Panc1 (cell line): Measurements from ENCODE around the gene PGRMC2. TPM values are rescaled to one million over a fixed set of nuclear protein-coding genes. Genes with fewer than 3 reads are reported as not detected.

Experiments
- ATAC-seq: fragments of 200-7000 bp; cut with Tn5 transposase; 2 replicates; pipeline ENCODE4 v1.9.1; 2020; ENCODE audit warnings: mild to moderate bottlenecking, moderate library complexity
- BruUV-seq: library from RNA; stranded (reverse); fragments of 400-500 nt; replicated peaks from 2 replicates; lab custom pipeline; 2021; lab: Mats Ljungman, UMichigan
- CTCF ChIA-PET: fragments of 300-600 bp; sonication (Branson Sonifier 250); formaldehyde crosslinking; loops from one replicate; lab custom pipeline; 2022; ENCODE audit warnings: antibody characterized with exemption; lab: Charles Lee
- POLR2A ChIA-PET: fragments of 300-600 bp; sonication (Branson Sonifier 250); formaldehyde crosslinking; loops from one replicate; lab custom pipeline; 2022; ENCODE audit warnings: antibody characterized with exemption; lab: Charles Lee
- DNase-seq: peaks from one replicate; pipeline ENCODE4 v3.0.0-alpha.2; 2010; ENCODE audit warnings: low read depth, low spot score
- H3K27ac ChIP-seq: 2 replicates; pipeline ENCODE4 v1.5.1; 2011; ENCODE audit warnings: mild to moderate bottlenecking, low read length, inconsistent platforms
- H3K27me3 ChIP-seq: fragments of 200-500 bp; sonication (Bioruptor generic); 2 replicates; pipeline ENCODE4 v1.6.0; 2014; ENCODE audit warnings: low read length, inconsistent platforms; ENCODE audit not compliant: control insufficient read depth, insufficient read depth
- H3K36me3 ChIP-seq: fragments of 200-500 bp; sonication (Bioruptor generic); 2 replicates; pipeline ENCODE4 v1.5.1; 2014; ENCODE audit warnings: inconsistent platforms, mild to moderate bottlenecking, low read length, moderate library complexity; ENCODE audit not compliant: control insufficient read depth, insufficient read depth
- H3K4me1 ChIP-seq: 2 replicates; pipeline ENCODE4 v1.5.1; 2011; ENCODE audit warnings: inconsistent platforms, mild to moderate bottlenecking, low read length, moderate library complexity; ENCODE audit not compliant: control insufficient read depth, insufficient read depth
- H3K4me3 ChIP-seq, 2 experiments: 2 replicates each; pipeline ENCODE4 v1.5.1; 2011 to 2012; ENCODE audit warnings: low read depth in 2 of 2, low read length in 2 of 2, mild to moderate bottlenecking in 2 of 2, inconsistent platforms in 1 of 2, moderate library complexity in 1 of 2
- H3K9me3 ChIP-seq: fragments of 200-500 bp; sonication (Bioruptor generic); 2 replicates; pipeline ENCODE4 v1.5.1; 2014; ENCODE audit warnings: low read depth, mild to moderate bottlenecking, inconsistent platforms, low read length, moderate library complexity; ENCODE audit not compliant: control insufficient read depth, insufficient read depth
- CTCF ChIP-seq: fragments of 450-650 bp; IDR thresholded peaks from 2 replicates; pipeline ENCODE4 v1.5.1; 2017; ENCODE audit warnings: mild to moderate bottlenecking
- POLR2AphosphoS5 ChIP-seq: IDR thresholded peaks from 2 replicates; pipeline ENCODE4 v1.6.1; 2012; ENCODE audit warnings: mild to moderate bottlenecking, low read depth, low read length, moderate library complexity
- REST ChIP-seq, 2 experiments: IDR thresholded peaks; 2 replicates each; pipeline ENCODE4 v1.6.1; 2011 to 2012; ENCODE audit warnings: low read depth in 2 of 2, control low read depth in 1 of 2, low read length in 1 of 2, mild to moderate bottlenecking in 1 of 2, moderate library complexity in 1 of 2; ENCODE audit not compliant: insufficient read depth in 1 of 2
- SIN3A ChIP-seq: IDR thresholded peaks from 2 replicates; pipeline ENCODE4 v1.6.1; 2012; ENCODE audit warnings: low read depth, mild to moderate bottlenecking, low read length, moderate library complexity, borderline replicate concordance; ENCODE audit not compliant: insufficient read depth
- TCF7L2 ChIP-seq: IDR thresholded peaks from 2 replicates; pipeline ENCODE4 v1.6.1; 2011; ENCODE audit warnings: mild to moderate bottlenecking, low read depth, low read length, inconsistent platforms
- in situ Hi-C: cut with HindIII; loops from 2 replicates; pipeline ENCODE4 v1.10.0; 2016; ENCODE audit warnings: low sequenced_read_pairs, low pct_unique_long_range_greater_than_20kb
- intact Hi-C: fragments of 100-400 bp; cut with micrococcal nuclease; formaldehyde crosslinking; loops from one replicate; pipeline ENCODE4 v1.10.0; 2022; ENCODE audit not compliant: unreplicated experiment
- total RNA-seq: library from RNA; stranded (reverse); gene quantifications from one replicate; pipeline ENCODE4 v1.2.1, GENCODE V29; 2021; ENCODE audit not compliant: unreplicated experiment

PGRMC2 gene
- total RNA-seq, 1 experiment from 2014 or later = 47.6 TPM

GRCh38 chr4:128275346-128275745, 12.3 kb downstream of the PGRMC2 start:
- in situ Hi-C loops (no loop called here), intact Hi-C loops (no loop called here)
- H3K4me1 ChIP-seq = no peaks in the 10 kb centered on the region; the same call in 1 of the 2 replicates
- ATAC-seq (no peak), DNase-seq (no peak)
- POLR2A ChIA-PET = no interaction called here
- TF ChIP-seq REST (IDR thresholded peaks at IDR 0.05; ENCODE audit: insufficient read depth in 1 of 2, low read depth in 2 of 2, low read length in 1 of 2) = no peak
- TF ChIP-seq SIN3A = no peak
- TF ChIP-seq TCF7L2 = no peak
- TF ChIP-seq CTCF = no peak
- TF ChIP-seq POLR2AphosphoS5 = no peak
- peaks cover 12% of the 10 kb centered on the region for H3K36me3 ChIP-seq
- BruUV-seq = no TSS peak
- no peak overlapping the region for H3K4me3 ChIP-seq
- CTCF ChIA-PET = no interaction called here
- H3K9me3 ChIP-seq = no peaks in the 10 kb centered on the region
- H3K27ac ChIP-seq = no peak overlapping the region
- no peaks in the 10 kb centered on the region for H3K27me3 ChIP-seq

GRCh38 chr4:128271551-128271950, 16.1 kb downstream of the PGRMC2 start:
- DNase-seq = no peak
- peaks cover 14% of the 10 kb centered on the region for H3K36me3 ChIP-seq
- TF ChIP-seq CTCF = no peak
- TF ChIP-seq TCF7L2 = no peak
- TF ChIP-seq REST (IDR thresholded peaks at IDR 0.05; ENCODE audit: insufficient read depth in 1 of 2, low read depth in 2 of 2, low read length in 1 of 2) = no peak
- TF ChIP-seq SIN3A = no peak
- no peak for TF ChIP-seq POLR2AphosphoS5
- no peaks in the 10 kb centered on the region; the same call in 1 of the 2 replicates for H3K4me1 ChIP-seq
- CTCF ChIA-PET = no interaction called here
- no peak overlapping the region for H3K27ac ChIP-seq
- POLR2A ChIA-PET = no interaction called here
- no TSS peak for BruUV-seq
- intact Hi-C loops = no loop called here
- no peaks in the 10 kb centered on the region for H3K9me3 ChIP-seq
- H3K4me3 ChIP-seq = no peak overlapping the region
- in situ Hi-C loops = no loop called here
- ATAC-seq = no peak
- H3K27me3 ChIP-seq = no peaks in the 10 kb centered on the region
